ENCODE measurements around the gene ZNF22. TPM values are rescaled to one million over a fixed set of nuclear protein-coding genes. Genes with fewer than 3 reads are reported as not detected.

ZNF22 gene
- total RNA-seq, 1 experiment from 2014 or later, result 42.1 TPM

- no peak for TF ChIP-seq EZH2 (IDR thresholded peaks at IDR 0.05; ENCODE audit: borderline replicate concordance, low read depth, low read length, poor library complexity, severe bottlenecking)
- TF ChIP-seq CTCF (conservative IDR thresholded peaks at IDR 0.05; ENCODE audit: low read depth, low read length), result no peak
- intact Hi-C loops (cut with micrococcal nuclease; ENCODE audit: unreplicated experiment), result loop anchor here (5.0 kb wide), 1 partner anchor 60 kb away; no protein-coding TSS in a partner anchor
Measured at GRCh38 chr10:44992732-44993225, 7.9 kb upstream of the ZNF22 start.

GRCh38 chr10:44993226-44993921 is 7.3 kb upstream of the ZNF22 start:
- H3K27ac ChIP-seq (ENCODE audit: low read depth, low read length, poor library complexity, severe bottlenecking), result no peak overlapping the region
- CTCF ChIA-PET, result no interaction called here

More at GRCh38 chr10:44992732-44993225, 7.9 kb upstream of the ZNF22 start:
- no peak for DNase-seq (ENCODE audit: low spot score)
- no peaks in the 10 kb centered on the region for H3K36me3 ChIP-seq (ENCODE audit: insufficient read depth, low read length, poor library complexity, severe bottlenecking)
- H3K4me3 ChIP-seq (ENCODE audit: low read depth, low read length, poor library complexity, severe bottlenecking), result no peak overlapping the region
- H3K27ac ChIP-seq (ENCODE audit: low read depth, low read length, poor library complexity, severe bottlenecking), result no peak overlapping the region
- no TSS peak for BruUV-seq (replicated peaks)
- no peaks in the 10 kb centered on the region for H3K27me3 ChIP-seq (replicated peaks; ENCODE audit: insufficient read depth, low read depth, low read length, poor library complexity)
- H3K9me3 ChIP-seq (ENCODE audit: low read depth, low read length, poor library complexity, severe bottlenecking), result no peaks in the 10 kb centered on the region
- POLR2A ChIA-PET (ENCODE audit: low non-redundant PET), result no interaction called here
- no peaks in the 10 kb centered on the region for H3K4me1 ChIP-seq (ENCODE audit: insufficient read depth, low read length, poor library complexity, severe bottlenecking)
- CTCF ChIA-PET, result no interaction called here

DNA sequence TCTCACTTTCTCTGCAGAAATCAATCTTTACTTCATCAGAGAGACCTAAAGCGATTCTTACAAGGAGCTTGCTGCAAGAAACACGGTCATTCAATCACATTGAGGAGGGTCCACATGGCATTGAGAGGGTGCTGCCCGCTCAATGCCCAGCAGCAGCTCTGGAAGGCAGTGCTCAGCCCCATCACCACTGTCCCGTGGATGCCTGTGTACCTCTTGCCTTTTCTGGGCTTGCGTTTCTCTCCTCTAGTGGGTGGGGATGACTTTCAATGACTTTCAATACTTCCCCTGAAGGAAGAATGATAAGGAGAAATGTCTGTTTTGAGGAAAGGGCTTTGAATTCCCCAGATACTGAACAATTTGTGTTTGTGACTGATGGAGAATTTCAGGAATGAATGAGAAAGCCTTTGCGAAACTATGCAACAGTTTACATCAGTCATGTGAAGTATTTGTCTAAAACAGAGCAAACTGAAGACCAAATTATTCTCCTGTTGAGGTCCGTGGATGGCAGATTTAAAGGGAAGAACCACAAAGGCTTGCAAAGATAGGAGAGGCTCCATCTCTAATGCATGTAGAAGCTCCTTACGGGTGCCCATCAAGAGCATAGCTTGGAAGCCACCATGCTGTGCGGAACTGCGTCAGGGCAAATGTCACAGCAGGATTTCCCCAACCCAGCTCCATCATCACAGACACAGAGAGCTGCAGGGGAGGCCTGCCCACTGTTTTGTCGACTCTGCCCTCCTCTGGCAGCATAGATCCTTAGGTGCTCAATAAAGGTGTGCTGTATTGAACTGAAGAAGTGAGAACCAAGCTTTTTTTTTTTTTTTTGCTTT is 6.6 kb upstream of the ZNF22 start:
- Histone ChIP-seq H3K27me3 (replicated peaks; ENCODE audit: insufficient read depth, low read depth, low read length, poor library complexity) (no peaks in the 10 kb centered on the region), H3K36me3 (ENCODE audit: insufficient read depth, low read length, poor library complexity, severe bottlenecking) (no peaks in the 10 kb centered on the region), H3K9me3 (ENCODE audit: low read depth, low read length, poor library complexity, severe bottlenecking) (no peaks in the 10 kb centered on the region), H3K4me3 (ENCODE audit: low read depth, low read length, poor library complexity, severe bottlenecking) (no peak overlapping the region), H3K27ac (ENCODE audit: low read depth, low read length, poor library complexity, severe bottlenecking) (no peak overlapping the region), H3K4me1 (ENCODE audit: insufficient read depth, low read length, poor library complexity, severe bottlenecking) (no peaks in the 10 kb centered on the region)
- no TSS peak for BruUV-seq (replicated peaks)
- ChIA-PET CTCF (no interaction called here), POLR2A (ENCODE audit: low non-redundant PET) (no interaction called here)
- no peak for DNase-seq (ENCODE audit: low spot score)
- no peak for TF ChIP-seq CTCF (conservative IDR thresholded peaks at IDR 0.05; ENCODE audit: low read depth, low read length)
- no peak for TF ChIP-seq EZH2 (IDR thresholded peaks at IDR 0.05; ENCODE audit: borderline replicate concordance, low read depth, low read length, poor library complexity, severe bottlenecking)
- intact Hi-C loops (cut with micrococcal nuclease; ENCODE audit: unreplicated experiment), result loop anchor here (5.0 kb wide), 1 partner anchor 62 kb away; no protein-coding TSS in a partner anchor

More at GRCh38 chr10:44993226-44993921, 7.3 kb upstream of the ZNF22 start:
- H3K4me1 ChIP-seq (ENCODE audit: insufficient read depth, low read length, poor library complexity, severe bottlenecking), result no peaks in the 10 kb centered on the region
- POLR2A ChIA-PET (ENCODE audit: low non-redundant PET), result no interaction called here
- H3K9me3 ChIP-seq (ENCODE audit: low read depth, low read length, poor library complexity, severe bottlenecking), result no peaks in the 10 kb centered on the region
- TF ChIP-seq CTCF (conservative IDR thresholded peaks at IDR 0.05; ENCODE audit: low read depth, low read length), result no peak
- DNase-seq (ENCODE audit: low spot score), result no peak
- intact Hi-C loops (cut with micrococcal nuclease; ENCODE audit: unreplicated experiment), result loop anchor here (5.0 kb wide), 1 partner anchor 61 kb away; no protein-coding TSS in a partner anchor
- H3K36me3 ChIP-seq (ENCODE audit: insufficient read depth, low read length, poor library complexity, severe bottlenecking), result no peaks in the 10 kb centered on the region
- BruUV-seq (replicated peaks), result no TSS peak
- no peaks in the 10 kb centered on the region for H3K27me3 ChIP-seq (replicated peaks; ENCODE audit: insufficient read depth, low read depth, low read length, poor library complexity)
- H3K4me3 ChIP-seq (ENCODE audit: low read depth, low read length, poor library complexity, severe bottlenecking), result no peak overlapping the region

Data from A673 (cell line).